ENCODE data around the gene CES4A. TPM values are rescaled to one million over a fixed set of nuclear protein-coding genes. Genes with fewer than 3 reads are reported as not detected.
"Not testable (repeated sequence)": the region's sequence is repeated elsewhere in the genome, so short reads cannot be mapped to it uniquely, and the experiment has no call there.

Gene CES4A
- total and polyA plus RNA-seq, 9 of the 15 experiments (the other 6 are each of a cell fraction or from before 2014, with no cell fraction given): 0.09 to 0.13 (median 0.11) TPM; not detected in 6

DNA sequence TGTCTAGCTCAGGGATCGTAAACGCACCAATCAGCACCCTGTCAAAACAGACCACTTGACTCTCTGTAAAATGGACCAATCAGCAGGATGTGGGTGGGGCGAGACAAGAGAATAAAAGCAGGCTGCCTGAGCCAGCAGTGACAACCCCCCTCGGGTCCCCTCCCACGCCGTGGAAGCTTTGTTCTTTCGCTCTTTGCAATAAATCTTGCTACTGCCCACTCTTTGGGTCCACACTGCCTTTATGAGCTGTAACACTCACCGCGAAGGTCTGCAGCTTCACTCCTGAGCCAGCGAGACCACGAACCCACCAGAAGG is 13.5 kb upstream of the CES4A start:
- 18% methylated on average over 4 of the region's 11 CpGs for WGBS (ENCODE audit: insufficient coverage, low coverage, missing lambda C conversion rate)
- H3K27ac ChIP-seq (ENCODE audit: extremely low read depth, low read depth, low read length); H4K20me1 ChIP-seq (replicated peaks; ENCODE audit: control insufficient read depth, insufficient read depth, low read length); H3K9ac ChIP-seq (ENCODE audit: insufficient read depth in 1 of 2, low read depth in 2 of 2, low read length in 2 of 2); BruUV-seq (replicated peaks); H3K4me3 ChIP-seq; H3K9me3 ChIP-seq (replicated peaks; ENCODE audit: control insufficient read depth, insufficient read depth, low read depth, low read length); H3K9me1 ChIP-seq (ENCODE audit: control insufficient read depth, insufficient read depth, low read length); ATAC-seq; CTCF ChIA-PET (ENCODE audit: low intra/inter-chr PET ratio); H3K4me2 ChIP-seq (ENCODE audit: insufficient read depth, low read length); H3K79me2 ChIP-seq (ENCODE audit: control insufficient read depth, insufficient read depth, low read length); H3K36me3 ChIP-seq (ENCODE audit: control insufficient read depth, insufficient read depth, low read length): not testable (repeated sequence)
- in situ Hi-C loops (cut with MboI): loop anchor here (25.0 kb wide), 2 partner anchors 187 to 437 kb away; partner anchors contain the start of genes B3GNT9, FBXL8, HSF4 and NOL3
- POLR2A ChIA-PET: interaction anchor here (1.6 kb wide), 1 partner anchor 10 kb away, joined by 4 read pairs; no protein-coding TSS in a partner anchor
- peak; percentile 11 for FAIRE-seq
- intact Hi-C loops (cut with micrococcal nuclease): loop anchor here (5.0 to 10.0 kb wide), 2 partner anchors 182 to 270 kb away; partner anchors contain the start of genes FBXL8, FHOD1, SLC9A5 and TRADD
- DNase-seq (ENCODE audit: extremely low read depth in 1 of 4, low spot score in 3 of 4): peak in 1 of 4 experiments; percentile 63
- 0 out of 2 replicates have a peak overlapping the region, but pooled peaks have one; percentile 58 for H2AFZ ChIP-seq (ENCODE audit: low read depth, low read length)
- H3K27me3 ChIP-seq (ENCODE audit: control insufficient read depth in 2 of 2, insufficient read depth in 2 of 2, low read length in 2 of 2): peaks cover 2 to 10% of the 10 kb centered on the region in 2 experiments; a peak in 1 of 5 replicates
- peaks cover 6 to 26% of the 10 kb centered on the region in 2 experiments; a peak in 4 of 5 replicates for H3K4me1 ChIP-seq (replicated peaks in 1 of 2; ENCODE audit: control insufficient read depth in 2 of 2, insufficient read depth in 2 of 2, low read length in 2 of 2)
- TF ChIP-seq MEIS2 (IDR thresholded peaks at IDR 0.05; ENCODE audit: partially characterized antibody): peak; percentile 33
- TF ChIP-seq ZNF316 (IDR thresholded peaks at IDR 0.05): peak; percentile 51
- TF ChIP-seq FOS (IDR thresholded peaks at IDR 0.05; ENCODE audit: extremely low read depth, insufficient read length): peak; percentile 8
- TF ChIP-seq NFYB (IDR thresholded peaks at IDR 0.05; ENCODE audit: extremely low read depth, insufficient read length): peak; percentile 87
- peak; percentile 55 for TF ChIP-seq EGR1 (conservative IDR thresholded peaks at IDR 0.05)
- TF ChIP-seq SOX6 (IDR thresholded peaks at IDR 0.05): peak; percentile 34; the same call in 1 of the 2 replicates
- TF ChIP-seq POLR2A (conservative IDR thresholded peaks at IDR 0.05): peak; percentile 51; the same call in 1 of the 2 replicates
- 0 out of 2 replicates have a peak, but pooled peaks have one; percentile 41 for TF ChIP-seq MTA3 (IDR thresholded peaks at IDR 0.05; ENCODE audit: borderline replicate concordance)

Measured in K562 (cell line).